Stimulated activated CD4-positive, alpha-beta T cell treated with anti-CD3 and anti-CD28 coated beads, Interleukin-12 subunit alpha, Interleukin-12 subunit beta, amount 100 ng/mL, for 4 hours (primary cell): ENCODE results near the gene FOCAD.

ENCODE experiments used
- DNase-seq: peaks from one replicate; pipeline ENCODE4 v3.0.0-alpha.2; 2020

The FOCAD gene

GRCh38 chr9:21029661-21030060, 345.6 kb downstream of the FOCAD start:
- no peak for DNase-seq

- DNase-seq, result no peak
Observed at GRCh38 chr9:21030389-21031035, 346.5 kb downstream of the FOCAD start.

DNA sequence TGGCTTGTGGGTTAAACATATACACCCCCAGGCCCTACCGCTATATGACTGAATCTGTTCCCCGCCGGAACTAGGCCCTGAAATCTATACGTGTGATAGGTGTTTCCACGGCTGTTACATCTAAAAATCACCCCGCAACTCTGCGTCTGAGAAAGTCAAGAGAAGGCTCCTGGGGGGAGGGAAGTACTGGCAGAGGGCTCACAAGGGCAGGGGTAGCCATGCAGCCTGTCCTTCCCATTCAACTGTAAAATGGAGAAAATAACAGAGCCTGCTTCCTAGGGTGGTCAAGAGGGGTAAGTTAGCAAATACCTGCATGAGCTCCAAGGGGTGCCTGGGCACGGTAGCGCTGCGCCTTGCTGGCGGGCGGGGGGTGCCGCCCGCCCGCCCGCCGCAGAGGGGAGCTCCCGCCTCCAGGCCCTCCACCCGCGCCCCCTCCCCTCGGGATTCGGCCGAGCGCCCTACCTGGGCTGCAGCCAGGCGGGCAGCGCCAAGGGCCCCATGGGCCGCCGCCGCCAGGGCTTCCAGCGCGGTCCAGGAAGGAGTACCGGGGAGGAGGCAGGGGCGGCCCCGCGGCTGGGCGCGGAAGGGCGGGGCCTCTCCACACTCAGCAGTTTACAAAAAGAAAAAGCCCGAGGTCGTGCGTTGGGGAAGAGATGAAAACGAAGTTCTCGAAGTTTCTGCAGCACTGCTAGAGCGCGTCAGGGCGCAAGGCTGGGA, 347.2 kb downstream of the FOCAD start, which contains the start of gene HACD4:
Gene HACD4, minus strand, starts transcription at position 550 of the 717 bp plus-strand sequence. Its CDS starts 50 bp downstream, at position 500.
- DNase-seq, result peak; percentile 57

- no peak for DNase-seq
Observed at GRCh38 chr9:21031808-21032183, 347.7 kb downstream of the FOCAD start.

- DNase-seq, result no peak
Observed at GRCh38 chr9:21037278-21037677, 353.2 kb downstream of the FOCAD start.

- DNase-seq, result no peak
Observed at GRCh38 chr9:21039302-21039701, 355.2 kb downstream of the FOCAD start.

DNA sequence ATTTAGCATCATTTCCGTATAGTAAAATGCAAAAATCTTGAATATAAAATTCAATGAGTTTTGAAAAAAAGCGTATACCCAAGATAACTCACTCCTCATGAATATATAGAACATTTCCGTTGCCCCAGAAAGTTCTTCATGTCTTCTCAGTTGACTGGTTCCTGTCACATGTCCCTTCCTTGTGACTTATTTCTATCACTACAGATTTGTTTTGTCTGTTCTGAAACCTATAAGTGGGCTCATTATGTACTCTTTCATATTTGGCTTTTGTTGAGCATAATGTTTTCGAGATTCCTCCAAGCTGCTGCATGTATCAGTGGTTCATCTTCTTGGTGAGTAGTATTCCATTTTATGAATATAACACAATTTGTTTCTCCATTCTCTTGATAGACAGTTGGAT, 358.4 kb downstream of the FOCAD start:
- no peak for DNase-seq

DNA sequence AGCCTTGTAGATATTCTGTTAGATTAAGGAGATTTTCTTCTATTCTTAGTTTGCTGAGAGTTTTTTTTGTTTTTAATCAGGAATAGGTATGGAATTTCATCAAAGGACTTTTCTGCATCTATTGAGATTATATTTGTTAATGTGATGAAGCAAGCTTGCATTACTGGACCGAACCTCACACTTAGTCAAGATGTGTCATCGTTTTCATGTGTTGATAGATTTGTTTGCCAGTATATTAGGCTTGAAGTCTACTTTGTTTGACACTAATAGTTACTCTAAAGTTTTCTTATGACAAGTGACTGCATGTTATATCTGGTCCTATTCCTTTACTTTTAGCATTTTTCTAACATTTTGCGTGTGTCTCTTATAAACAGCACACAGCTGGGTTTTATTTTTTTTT, 359.8 kb downstream of the FOCAD start:
- no peak for DNase-seq
